MM.1S (cell line): ENCODE results near the gene UQCC2.

Experiments
- DNase-seq: peaks from one replicate; pipeline ENCODE4 v3.0.0-alpha.2; 2015
- H2AFZ ChIP-seq: fragments of 300-600 bp; sonication (generic); 2 replicates; pipeline ENCODE4 v1.6.0; 2016; ENCODE audit warnings: antibody characterized with exemption, low read length
- H3F3A ChIP-seq: fragments of 300-600 bp; sonication (generic); 2 replicates; pipeline ENCODE4 v1.6.1; 2016; ENCODE audit warnings: mild to moderate bottlenecking, antibody characterized with exemption, low read length, moderate library complexity, mixed read lengths; ENCODE audit not compliant: insufficient read depth
- H3K27ac ChIP-seq: fragments of 300-600 bp; sonication (generic); 2 replicates; pipeline ENCODE4 v1.5.1; 2016; ENCODE audit warnings: mild to moderate bottlenecking, low read length
- H3K27me3 ChIP-seq: fragments of 300-600 bp; sonication (generic); replicated peaks from 2 replicates; pipeline ENCODE4 v1.6.0; 2016; ENCODE audit warnings: low read length; ENCODE audit not compliant: insufficient read depth
- H3K36me3 ChIP-seq: fragments of 300-600 bp; sonication (generic); replicated peaks from 2 replicates; pipeline ENCODE4 v1.6.1; 2016; ENCODE audit warnings: mild to moderate bottlenecking, low read length, mixed read lengths; ENCODE audit not compliant: insufficient read depth
- H3K4me1 ChIP-seq: fragments of 300-600 bp; sonication (generic); 2 replicates; pipeline ENCODE4 v1.6.1; 2016; ENCODE audit warnings: low read length, mixed read lengths
- H3K4me2 ChIP-seq: fragments of 300-600 bp; sonication (generic); 2 replicates; pipeline ENCODE4 v1.6.0; 2016; ENCODE audit warnings: low read depth, low read length
- H3K4me3 ChIP-seq: fragments of 300-600 bp; sonication (generic); 2 replicates; pipeline ENCODE4 v1.5.1; 2016; ENCODE audit warnings: low read length, mixed read lengths
- H3K79me2 ChIP-seq: fragments of 300-600 bp; sonication (generic); 2 replicates; pipeline ENCODE4 v1.6.1; 2016; ENCODE audit warnings: mixed run types, low read length, mixed read lengths
- H3K9ac ChIP-seq: fragments of 300-600 bp; sonication (generic); 2 replicates; pipeline ENCODE4 v1.6.1; 2016; ENCODE audit warnings: low read length, mixed read lengths
- H3K9me2 ChIP-seq: fragments of 300-600 bp; sonication (generic); replicated peaks from 2 replicates; pipeline ENCODE4 v1.6.1; 2016; ENCODE audit warnings: mild to moderate bottlenecking, low read length, mixed read lengths; ENCODE audit not compliant: insufficient read depth
- H3K9me3 ChIP-seq: fragments of 300-600 bp; sonication (generic); replicated peaks from 2 replicates; pipeline ENCODE4 v1.6.1; 2016; ENCODE audit warnings: mild to moderate bottlenecking, low read length, mixed read lengths; ENCODE audit not compliant: insufficient read depth
- H4K20me1 ChIP-seq: fragments of 300-600 bp; sonication (generic); 2 replicates; pipeline ENCODE4 v1.6.1; 2016; ENCODE audit warnings: mild to moderate bottlenecking, low read length, moderate library complexity, mixed read lengths; ENCODE audit not compliant: insufficient read depth
- EZH2 ChIP-seq: fragments of 300-600 bp; sonication (generic); optimal IDR thresholded peaks from 2 replicates; pipeline ENCODE3; 2017; ENCODE audit warnings: low read depth, mild to moderate bottlenecking, antibody characterized with exemption, low read length, mixed read lengths
- EZH2phosphoT487 ChIP-seq: fragments of 300-600 bp; sonication (generic); IDR thresholded peaks from 2 replicates; pipeline ENCODE4 v1.6.1; 2018; ENCODE audit warnings: antibody characterized with exemption, low read length
- TF ChIP-seq, protein P1 (sequence below): fragments of 300-600 bp; sonication (generic); IDR thresholded peaks from 2 replicates; pipeline ENCODE4 v1.5.1; 2016; ENCODE audit warnings: antibody characterized with exemption, low read length, mixed read lengths

Gene UQCC2

GRCh38 chr6:33696076-33696475 lies 15.4 kb downstream of the UQCC2 start:
- H3F3A ChIP-seq = 0 out of 2 replicates have a peak, but pooled peaks cover 6% of the 10 kb centered on the region
- H3K79me2 ChIP-seq = no peaks in the 10 kb centered on the region
- H4K20me1 ChIP-seq = no peaks in the 10 kb centered on the region
- H3K9me2 ChIP-seq = no peaks in the 10 kb centered on the region
- no peak overlapping the region for H3K9ac ChIP-seq
- H3K4me1 ChIP-seq = no peaks in the 10 kb centered on the region
- H3K36me3 ChIP-seq = peaks cover 5% of the 10 kb centered on the region; the same call in 1 of the 2 replicates
- TF ChIP-seq EZH2 (no peak), EZH2phosphoT487 (no peak)
- TF ChIP-seq, protein P1, sequence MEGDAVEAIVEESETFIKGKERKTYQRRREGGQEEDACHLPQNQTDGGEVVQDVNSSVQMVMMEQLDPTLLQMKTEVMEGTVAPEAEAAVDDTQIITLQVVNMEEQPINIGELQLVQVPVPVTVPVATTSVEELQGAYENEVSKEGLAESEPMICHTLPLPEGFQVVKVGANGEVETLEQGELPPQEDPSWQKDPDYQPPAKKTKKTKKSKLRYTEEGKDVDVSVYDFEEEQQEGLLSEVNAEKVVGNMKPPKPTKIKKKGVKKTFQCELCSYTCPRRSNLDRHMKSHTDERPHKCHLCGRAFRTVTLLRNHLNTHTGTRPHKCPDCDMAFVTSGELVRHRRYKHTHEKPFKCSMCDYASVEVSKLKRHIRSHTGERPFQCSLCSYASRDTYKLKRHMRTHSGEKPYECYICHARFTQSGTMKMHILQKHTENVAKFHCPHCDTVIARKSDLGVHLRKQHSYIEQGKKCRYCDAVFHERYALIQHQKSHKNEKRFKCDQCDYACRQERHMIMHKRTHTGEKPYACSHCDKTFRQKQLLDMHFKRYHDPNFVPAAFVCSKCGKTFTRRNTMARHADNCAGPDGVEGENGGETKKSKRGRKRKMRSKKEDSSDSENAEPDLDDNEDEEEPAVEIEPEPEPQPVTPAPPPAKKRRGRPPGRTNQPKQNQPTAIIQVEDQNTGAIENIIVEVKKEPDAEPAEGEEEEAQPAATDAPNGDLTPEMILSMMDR = no peak
- H3K27me3 ChIP-seq = no peaks in the 10 kb centered on the region
- no peak overlapping the region for H3K27ac ChIP-seq
- DNase-seq = no peak
- no peaks in the 10 kb centered on the region for H3K9me3 ChIP-seq
- H3K4me2 ChIP-seq = no peak overlapping the region
- no peak overlapping the region for H2AFZ ChIP-seq
- no peak overlapping the region for H3K4me3 ChIP-seq

DNA sequence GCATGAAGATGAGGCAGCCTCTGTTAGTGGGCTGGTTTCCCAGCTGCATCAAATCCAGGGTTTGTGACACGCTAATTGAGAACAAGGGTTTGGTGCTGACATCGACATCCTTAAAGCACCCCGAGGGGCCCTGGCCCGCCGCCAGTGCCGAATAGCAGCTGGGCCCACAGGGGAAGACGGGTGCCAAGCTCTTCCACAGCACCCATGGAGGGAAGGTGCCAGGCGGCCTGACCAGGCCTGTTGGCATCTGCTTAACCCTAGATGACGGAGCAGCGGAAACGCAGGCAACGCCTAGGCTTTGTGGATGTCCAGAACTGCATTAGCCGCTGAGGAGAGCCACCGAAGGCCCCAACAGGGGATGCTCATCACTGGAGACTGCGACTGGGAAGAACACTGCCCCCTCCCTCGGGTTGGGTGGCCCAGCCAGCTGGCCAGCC lies 16.0 kb downstream of the UQCC2 start:
- Histone ChIP-seq H3K27ac (no peak overlapping the region), H3K4me2 (no peak overlapping the region), H3K9ac (no peak overlapping the region), H2AFZ (no peak overlapping the region), H4K20me1 (no peaks in the 10 kb centered on the region), H3K27me3 (no peaks in the 10 kb centered on the region), H3K9me2 (no peaks in the 10 kb centered on the region), H3K36me3 (peaks cover 5% of the 10 kb centered on the region; the same call in 1 of the 2 replicates), H3K9me3 (no peaks in the 10 kb centered on the region), H3K4me1 (no peaks in the 10 kb centered on the region), H3K79me2 (no peaks in the 10 kb centered on the region), H3K4me3 (no peak overlapping the region), H3F3A (0 out of 2 replicates have a peak, but pooled peaks cover 6% of the 10 kb centered on the region)
- TF ChIP-seq, protein P1 = no peak
- no peak for TF ChIP-seq EZH2phosphoT487
- TF ChIP-seq EZH2 = no peak
- no peak for DNase-seq

GRCh38 chr6:33694977-33695376 lies 16.5 kb downstream of the UQCC2 start:
- H3K9me3 ChIP-seq = no peaks in the 10 kb centered on the region
- no peak for DNase-seq
- H3K4me2 ChIP-seq = no peak overlapping the region
- 0 out of 2 replicates have a peak, but pooled peaks cover 6% of the 10 kb centered on the region for H3F3A ChIP-seq
- no peaks in the 10 kb centered on the region for H3K79me2 ChIP-seq
- no peak overlapping the region for H3K4me3 ChIP-seq
- no peaks in the 10 kb centered on the region for H3K27me3 ChIP-seq
- H2AFZ ChIP-seq = no peak overlapping the region
- no peaks in the 10 kb centered on the region for H4K20me1 ChIP-seq
- no peaks in the 10 kb centered on the region for H3K9me2 ChIP-seq
- H3K9ac ChIP-seq = no peak overlapping the region
- H3K36me3 ChIP-seq = peaks cover 5% of the 10 kb centered on the region; the same call in 1 of the 2 replicates
- TF ChIP-seq, protein P1 = no peak
- TF ChIP-seq EZH2 = no peak
- no peak for TF ChIP-seq EZH2phosphoT487
- H3K27ac ChIP-seq = no peak overlapping the region
- no peaks in the 10 kb centered on the region for H3K4me1 ChIP-seq
